ENCODE measurements around the gene LCTL. TPM values are rescaled to one million over a fixed set of nuclear protein-coding genes. Genes with fewer than 3 reads are reported as not detected.

LCTL gene
- total and polyA plus RNA-seq, 2 donors (not counting 1 experiment from before 2014, with no cell fraction given) = not detected

GRCh38 chr15:66595931-66596545 is 30.2 kb upstream of the LCTL start:
- no peak for ATAC-seq (ENCODE audit: low read depth)
- Mint-ChIP-seq H3K27ac (no peak overlapping the region), H3K9me3 (ENCODE audit: insufficient read depth) (no peaks in the 10 kb centered on the region), H3K4me3 (no peak overlapping the region), H3K27me3 (peaks cover 6% of the 10 kb centered on the region), H3K4me1 (no peaks in the 10 kb centered on the region)
- Histone ChIP-seq H3K4me3 (ENCODE audit: control extremely low read depth in 1 of 5, extremely low read depth in 1 of 5, insufficient read depth in 1 of 5, low read depth in 2 of 5, low read length in 4 of 5) (no peak overlapping the region), H3K4me2 (replicated peaks; ENCODE audit: low read depth, low read length, poor library complexity, severe bottlenecking) (no peak overlapping the region), H3K9me3 (ENCODE audit: control extremely low read depth in 1 of 3, control insufficient read depth in 2 of 3, insufficient read depth in 1 of 3, low read length in 2 of 3) (no peaks in the 10 kb centered on the region), H4K20me1 (ENCODE audit: control insufficient read depth, insufficient read depth, low read length, poor library complexity, severe bottlenecking) (no peaks in the 10 kb centered on the region), H3K36me3 (replicated peaks in 1 of 2; ENCODE audit: control extremely low read depth in 1 of 2, control insufficient read depth in 1 of 2, extremely low read depth in 1 of 2, insufficient read depth in 2 of 2, low read length in 1 of 2) (no peaks in the 10 kb centered on the region), H3K27me3 (replicated peaks in 1 of 4; ENCODE audit: control extremely low read depth in 1 of 4, control insufficient read depth in 3 of 4, insufficient read depth in 4 of 4, low read length in 3 of 4) (peaks cover 0 to 3% (median under 1%) of the 10 kb centered on the region in 4 experiments), H3K9ac (ENCODE audit: low read length) (no peak overlapping the region), H2AFZ (ENCODE audit: insufficient read depth, low read depth, low read length, poor library complexity, severe bottlenecking) (no peak overlapping the region), H3K27ac (ENCODE audit: low read length in 2 of 2) (no peak overlapping the region), H3K79me2 (ENCODE audit: control insufficient read depth, insufficient read depth, low read length) (no peaks in the 10 kb centered on the region), H3K4me1 (ENCODE audit: control insufficient read depth in 2 of 2, insufficient read depth in 2 of 2, low read length in 2 of 2) (no peaks in the 10 kb centered on the region)
- ChIA-PET CTCF (no interaction called here), POLR2A (no interaction called here)
- whole genome bisulfite sequencing (ENCODE audit: insufficient coverage) = 91% methylated on average over 6 of the region's 8 CpGs
- intact Hi-C loops (cut with micrococcal nuclease) = no loop called here
- DNase-seq = no peak
- TF ChIP-seq EZH2 (IDR thresholded peaks at IDR 0.05; ENCODE audit: borderline replicate concordance, insufficient read depth, low read depth, low read length, poor library complexity, severe bottlenecking) = no peak
- TF ChIP-seq, protein P1, sequence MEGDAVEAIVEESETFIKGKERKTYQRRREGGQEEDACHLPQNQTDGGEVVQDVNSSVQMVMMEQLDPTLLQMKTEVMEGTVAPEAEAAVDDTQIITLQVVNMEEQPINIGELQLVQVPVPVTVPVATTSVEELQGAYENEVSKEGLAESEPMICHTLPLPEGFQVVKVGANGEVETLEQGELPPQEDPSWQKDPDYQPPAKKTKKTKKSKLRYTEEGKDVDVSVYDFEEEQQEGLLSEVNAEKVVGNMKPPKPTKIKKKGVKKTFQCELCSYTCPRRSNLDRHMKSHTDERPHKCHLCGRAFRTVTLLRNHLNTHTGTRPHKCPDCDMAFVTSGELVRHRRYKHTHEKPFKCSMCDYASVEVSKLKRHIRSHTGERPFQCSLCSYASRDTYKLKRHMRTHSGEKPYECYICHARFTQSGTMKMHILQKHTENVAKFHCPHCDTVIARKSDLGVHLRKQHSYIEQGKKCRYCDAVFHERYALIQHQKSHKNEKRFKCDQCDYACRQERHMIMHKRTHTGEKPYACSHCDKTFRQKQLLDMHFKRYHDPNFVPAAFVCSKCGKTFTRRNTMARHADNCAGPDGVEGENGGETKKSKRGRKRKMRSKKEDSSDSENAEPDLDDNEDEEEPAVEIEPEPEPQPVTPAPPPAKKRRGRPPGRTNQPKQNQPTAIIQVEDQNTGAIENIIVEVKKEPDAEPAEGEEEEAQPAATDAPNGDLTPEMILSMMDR (IDR thresholded peaks at IDR 0.05) = no peak

DNA sequence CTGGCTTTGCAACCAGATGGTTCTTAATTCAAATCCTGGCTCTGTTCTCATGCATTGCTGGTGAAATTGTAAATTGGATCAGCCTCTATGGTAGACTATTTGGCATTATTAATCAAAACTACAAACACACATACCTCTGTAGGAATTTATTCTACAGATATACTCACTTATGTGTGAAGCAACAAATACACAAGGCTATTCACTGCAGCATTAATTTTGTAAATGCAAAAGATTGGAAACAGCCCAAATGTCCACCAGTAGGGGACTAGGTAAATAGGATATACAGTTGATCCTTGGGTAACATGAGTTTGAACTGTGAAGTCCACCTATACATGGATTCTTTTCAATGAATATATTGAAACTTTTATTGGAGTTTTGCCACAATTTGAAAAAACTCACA is 29.5 kb upstream of the LCTL start:
- ATAC-seq (ENCODE audit: low read depth) (no peak), DNase-seq (no peak)
- Mint-ChIP-seq H3K4me3 (no peak overlapping the region), H3K4me1 (no peaks in the 10 kb centered on the region), H3K9me3 (ENCODE audit: insufficient read depth) (no peaks in the 10 kb centered on the region), H3K27ac (no peak overlapping the region), H3K27me3 (peaks cover 6% of the 10 kb centered on the region)
- POLR2A ChIA-PET = no interaction called here
- no peaks in the 10 kb centered on the region for H3K79me2 ChIP-seq (ENCODE audit: control insufficient read depth, insufficient read depth, low read length)
- H4K20me1 ChIP-seq (ENCODE audit: control insufficient read depth, insufficient read depth, low read length, poor library complexity, severe bottlenecking) = no peaks in the 10 kb centered on the region
- H3K4me2 ChIP-seq (replicated peaks; ENCODE audit: low read depth, low read length, poor library complexity, severe bottlenecking) = no peak overlapping the region
- no peak overlapping the region for H3K27ac ChIP-seq (ENCODE audit: low read length in 2 of 2)
- peaks cover 0 to 5% (median under 1%) of the 10 kb centered on the region in 4 experiments for H3K27me3 ChIP-seq (replicated peaks in 1 of 4; ENCODE audit: control extremely low read depth in 1 of 4, control insufficient read depth in 3 of 4, insufficient read depth in 4 of 4, low read length in 3 of 4)
- no peak overlapping the region for H3K9ac ChIP-seq (ENCODE audit: low read length)
- no peak overlapping the region for H2AFZ ChIP-seq (ENCODE audit: insufficient read depth, low read depth, low read length, poor library complexity, severe bottlenecking)
- H3K36me3 ChIP-seq (replicated peaks in 1 of 2; ENCODE audit: control extremely low read depth in 1 of 2, control insufficient read depth in 1 of 2, extremely low read depth in 1 of 2, insufficient read depth in 2 of 2, low read length in 1 of 2) = no peaks in the 10 kb centered on the region
- H3K4me1 ChIP-seq (ENCODE audit: control insufficient read depth in 2 of 2, insufficient read depth in 2 of 2, low read length in 2 of 2) = no peaks in the 10 kb centered on the region
- CTCF ChIA-PET = no interaction called here
- TF ChIP-seq, protein P1 (IDR thresholded peaks at IDR 0.05) = no peak
- no peak for TF ChIP-seq EZH2 (IDR thresholded peaks at IDR 0.05; ENCODE audit: borderline replicate concordance, insufficient read depth, low read depth, low read length, poor library complexity, severe bottlenecking)
- intact Hi-C loops (cut with micrococcal nuclease) = no loop called here
- no peak overlapping the region for H3K4me3 ChIP-seq (ENCODE audit: control extremely low read depth in 1 of 5, extremely low read depth in 1 of 5, insufficient read depth in 1 of 5, low read depth in 2 of 5, low read length in 4 of 5)
- no peaks in the 10 kb centered on the region for H3K9me3 ChIP-seq (ENCODE audit: control extremely low read depth in 1 of 3, control insufficient read depth in 2 of 3, insufficient read depth in 1 of 3, low read length in 2 of 3)

Measured in B cell (primary cell).